HCT116 (cell line): ENCODE measurements around the gene MYLK4. TPM values are rescaled to one million over a fixed set of nuclear protein-coding genes. Genes with fewer than 3 reads are reported as not detected.

Experiments
- ATAC-seq: fragments of 200-7000 bp; cut with Tn5 transposase; 2 replicates; pipeline ENCODE4 v1.9.1; 2020; ENCODE audit warnings: mild to moderate bottlenecking, moderate library complexity
- BruUV-seq: library from RNA; stranded (reverse); fragments of 400-500 nt; replicated peaks from 2 replicates; lab custom pipeline; 2021; lab: Mats Ljungman, UMichigan
- CTCF ChIA-PET: fragments of 300-600 bp; sonication (Branson Sonifier 250); formaldehyde crosslinking; loops from one replicate; lab custom pipeline; 2021; ENCODE audit warnings: antibody characterized with exemption; lab: Charles Lee
- POLR2A ChIA-PET: fragments of 300-600, 350-600 bp; sonication (Branson Sonifier 250); formaldehyde crosslinking; loops from one replicate; lab custom pipeline; 2021; ENCODE audit warnings: antibody characterized with exemption; lab: Charles Lee
- RAD21 ChIA-PET, 2 experiments: fragments of 300-600 bp; sonication (Branson Sonifier 250); formaldehyde crosslinking; loops; one replicate each; lab custom pipeline; 2023; ENCODE audit warnings: low total read pairs in 2 of 2; ENCODE audit not compliant: uncharacterized antibody in 2 of 2, unreplicated experiment in 2 of 2, low non-redundant PET in 1 of 2; lab: Charles Lee
- DNase-seq: peaks from one replicate; pipeline ENCODE4 v3.0.0-alpha.2; 2010; ENCODE audit warnings: low read depth, low spot score
- H2AFZ ChIP-seq: fragments of 200-600 bp; shearing (Covaris generic), sonication (generic); 2 replicates; pipeline ENCODE4 v1.6.1; 2017; ENCODE audit warnings: low read depth, mixed run types, mixed read lengths, antibody characterized with exemption, low read length; ENCODE audit not compliant: poor library complexity, severe bottlenecking
- H3K27ac ChIP-seq: 2 replicates; pipeline ENCODE4 v1.5.1; 2012; ENCODE audit warnings: low read depth, low read length
- H3K27me3 ChIP-seq: fragments of 200-600 bp; sonication (generic); 2 replicates; pipeline ENCODE4 v1.6.1; 2016; ENCODE audit warnings: mixed run types, low read length, mixed read lengths; ENCODE audit not compliant: insufficient read depth
- H3K36me3 ChIP-seq, 2 experiments: fragments of 200-500 bp in 1 of 2; fragments of 200-600 bp in 1 of 2; sonication (Bioruptor generic) in 1 of 2; sonication (generic) in 1 of 2; 2 replicates each; pipeline versions ENCODE4 v1.5.1 to v1.6.1; 2014 to 2016; ENCODE audit warnings: low read length in 2 of 2, inconsistent platforms in 1 of 2, mixed read lengths in 1 of 2, mixed run types in 1 of 2; ENCODE audit not compliant: insufficient read depth in 2 of 2, control insufficient read depth in 1 of 2
- H3K4me1 ChIP-seq, 2 experiments: fragments of 200-600 bp in 1 of 2; sonication (generic) in 1 of 2; 2 replicates each; pipeline versions ENCODE4 v1.5.1 to v1.6.1; 2012 to 2017; ENCODE audit warnings: low read length in 2 of 2, inconsistent platforms in 1 of 2, mild to moderate bottlenecking in 1 of 2, mixed read lengths in 1 of 2, mixed run types in 1 of 2, moderate library complexity in 1 of 2; ENCODE audit not compliant: insufficient read depth in 2 of 2, control insufficient read depth in 1 of 2
- H3K4me2 ChIP-seq: fragments of 200-600 bp; sonication (generic); 2 replicates; pipeline ENCODE4 v1.6.1; 2017; ENCODE audit warnings: mixed run types, low read length, mixed read lengths
- H3K4me3 ChIP-seq, 2 experiments: fragments of 200-600 bp in 1 of 2; sonication (generic) in 1 of 2; replicated peaks in 1 of 2; 2 replicates each; pipeline ENCODE4 v1.5.1; 2011 to 2016; ENCODE audit warnings: low read length in 2 of 2, control low read depth in 1 of 2, low read depth in 1 of 2, mild to moderate bottlenecking in 1 of 2, mixed read lengths in 1 of 2, mixed run types in 1 of 2
- H3K79me2 ChIP-seq: fragments of 200-600 bp; sonication (generic); 2 replicates; pipeline ENCODE4 v1.6.1; 2017; ENCODE audit warnings: mild to moderate bottlenecking, mixed run types, low read length, moderate library complexity, mixed read lengths; ENCODE audit not compliant: insufficient read depth
- H3K9ac ChIP-seq: fragments of 200-600 bp; sonication (generic); 2 replicates; pipeline ENCODE4 v1.6.1; 2016; ENCODE audit warnings: low read length, mixed read lengths
- H3K9me2 ChIP-seq: fragments of 200-600 bp; sonication (generic), shearing (Covaris generic); 2 replicates; pipeline ENCODE4 v1.6.1; 2017; ENCODE audit warnings: mixed run types, mild to moderate bottlenecking, moderate library complexity; ENCODE audit not compliant: insufficient read depth
- H3K9me3 ChIP-seq, 2 experiments: fragments of 200-500 bp in 1 of 2; fragments of 200-600 bp in 1 of 2; sonication (Bioruptor generic) in 1 of 2; sonication (generic) in 1 of 2; 2 replicates each; pipeline ENCODE4 v1.6.1; 2014 to 2017; ENCODE audit warnings: low read length in 2 of 2, mixed read lengths in 2 of 2, inconsistent platforms in 1 of 2, low read depth in 1 of 2, mild to moderate bottlenecking in 1 of 2, mixed run types in 1 of 2, moderate library complexity in 1 of 2; ENCODE audit not compliant: control insufficient read depth in 1 of 2, insufficient read depth in 1 of 2
- H4K20me1 ChIP-seq: fragments of 200-600 bp; sonication (generic), shearing (Covaris generic); 2 replicates; pipeline ENCODE4 v1.6.1; 2017; ENCODE audit warnings: mixed run types, mild to moderate bottlenecking, moderate library complexity; ENCODE audit not compliant: insufficient read depth
- ELF1 ChIP-seq: IDR thresholded peaks from 2 replicates; pipeline ENCODE4 v1.6.1; 2012; ENCODE audit warnings: low read depth, borderline replicate concordance
- FOSL1 ChIP-seq: IDR thresholded peaks from 2 replicates; pipeline ENCODE4 v1.6.1; 2012; ENCODE audit warnings: low read depth
- SIN3A ChIP-seq: IDR thresholded peaks from 2 replicates; pipeline ENCODE4 v1.6.1; 2012; ENCODE audit warnings: low read depth
- YY1 ChIP-seq: IDR thresholded peaks from 2 replicates; pipeline ENCODE4 v1.6.1; 2011; ENCODE audit warnings: low read length, low read depth, moderate library complexity, mild to moderate bottlenecking; ENCODE audit not compliant: insufficient replicate concordance; ENCODE audit errors: extremely low read depth
- intact Hi-C: fragments of 100-400 bp; cut with micrococcal nuclease; formaldehyde crosslinking; loops from 2 replicates; pipeline ENCODE4 v1.10.0; 2022
- total RNA-seq: library from RNA; stranded (reverse); gene quantifications from one replicate; pipeline ENCODE4 v1.2.1, GENCODE V29; 2021; ENCODE audit not compliant: unreplicated experiment

Gene MYLK4
- total RNA-seq, 1 experiment from 2014 or later = 0.27 TPM

DNA sequence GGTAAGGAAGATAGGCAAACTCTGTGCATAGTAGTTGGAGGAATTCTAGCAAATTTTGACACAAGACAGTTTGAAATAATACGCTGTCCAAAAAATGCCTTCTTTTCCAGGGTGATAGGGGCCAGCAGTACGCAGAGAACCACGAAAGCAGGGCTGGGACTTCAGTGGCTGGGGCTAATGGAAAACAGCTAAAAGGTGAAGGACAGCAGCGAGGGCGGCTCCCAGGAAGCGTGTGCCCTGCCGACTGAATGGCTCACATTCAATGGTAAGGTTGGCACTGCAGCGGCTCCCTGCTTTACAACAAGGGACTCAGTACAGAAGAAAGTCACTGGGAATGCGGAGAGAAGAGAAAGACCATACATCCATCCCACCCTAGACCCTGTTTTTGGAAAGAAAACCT lies 131.1 kb downstream of the MYLK4 start:
- ChIA-PET RAD21 (no interaction called here), POLR2A (no interaction called here)
- H3K4me1 ChIP-seq = peaks cover 0 to 4% of the 10 kb centered on the region in 2 experiments; a peak in 1 of 4 replicates
- H3K4me3 ChIP-seq = no peak overlapping the region
- no peak for TF ChIP-seq FOSL1
- TF ChIP-seq, all 23 proteins: peak for 0
- Histone ChIP-seq H3K9ac (no peak overlapping the region), H3K79me2 (no peaks in the 10 kb centered on the region), H3K27me3 (no peaks in the 10 kb centered on the region), H3K4me2 (no peak overlapping the region), H3K9me3 (no peaks in the 10 kb centered on the region), H3K9me2 (no peaks in the 10 kb centered on the region), H4K20me1 (no peaks in the 10 kb centered on the region), H3K36me3 (no peaks in the 10 kb centered on the region), H3K27ac (no peak overlapping the region), H2AFZ (no peak overlapping the region)
- intact Hi-C loops = no loop called here
- CTCF ChIA-PET = no interaction called here
- BruUV-seq = no TSS peak
- no peak for ATAC-seq
- DNase-seq = no peak

DNA sequence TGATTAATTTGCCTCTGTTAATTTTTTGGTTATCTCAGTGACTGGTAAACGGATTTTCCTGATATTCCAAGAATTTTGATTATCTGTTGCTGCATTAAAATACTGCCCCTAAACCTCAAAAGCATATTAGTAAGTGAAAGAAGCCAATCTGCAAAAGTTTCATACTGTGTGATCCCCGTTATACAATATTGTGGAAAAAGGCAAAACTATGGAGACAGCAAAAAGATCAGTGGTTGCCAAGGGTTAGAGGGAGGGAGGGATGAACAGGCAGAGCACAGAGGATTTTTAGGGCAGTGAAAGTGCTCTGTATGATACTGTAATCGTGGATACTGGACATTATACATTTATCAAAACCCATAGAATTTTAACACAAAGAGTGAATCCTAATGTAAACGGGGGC lies 133.0 kb downstream of the MYLK4 start:
- Histone ChIP-seq H3K9me3 (no peaks in the 10 kb centered on the region), H3K9me2 (no peaks in the 10 kb centered on the region), H3K27ac (no peak overlapping the region), H3K4me2 (no peak overlapping the region), H4K20me1 (no peaks in the 10 kb centered on the region), H2AFZ (no peak overlapping the region), H3K36me3 (no peaks in the 10 kb centered on the region), H3K4me1 (peaks cover 0 to 4% of the 10 kb centered on the region in 2 experiments; a peak in 1 of 4 replicates), H3K27me3 (no peaks in the 10 kb centered on the region), H3K9ac (no peak overlapping the region), H3K79me2 (no peaks in the 10 kb centered on the region), H3K4me3 (no peak overlapping the region)
- TF ChIP-seq ELF1 (no peak), SIN3A (no peak)
- ChIA-PET RAD21 (no interaction called here), POLR2A (no interaction called here), CTCF (no interaction called here)
- intact Hi-C loops = no loop called here
- DNase-seq = no peak
- BruUV-seq = no TSS peak
- no peak for ATAC-seq

DNA sequence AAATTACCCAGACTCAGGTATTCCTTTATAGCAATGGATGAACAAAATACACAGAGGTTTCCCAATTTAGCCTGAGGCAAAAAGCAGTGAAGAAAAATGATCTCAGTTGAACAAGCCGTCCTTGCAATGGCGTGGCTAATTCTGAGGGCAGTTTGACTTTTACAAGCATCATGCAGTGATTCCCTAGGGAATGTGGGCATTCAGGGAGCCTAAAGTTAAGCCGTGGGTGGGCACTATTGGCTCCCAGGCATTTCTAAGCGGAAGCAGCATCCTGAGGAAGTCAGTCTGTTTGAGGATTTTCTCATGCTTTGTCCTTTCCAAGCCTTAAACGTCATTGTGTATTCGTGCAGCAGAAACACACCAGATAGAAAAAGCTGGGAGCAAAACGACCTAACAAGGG lies 133.9 kb downstream of the MYLK4 start:
- ChIA-PET POLR2A (no interaction called here), CTCF (no interaction called here), RAD21 (no interaction called here)
- Histone ChIP-seq H3K4me2 (no peak overlapping the region), H3K9ac (no peak overlapping the region), H4K20me1 (no peaks in the 10 kb centered on the region), H2AFZ (no peak overlapping the region), H3K27ac (no peak overlapping the region), H3K4me3 (no peak overlapping the region), H3K36me3 (no peaks in the 10 kb centered on the region), H3K9me3 (no peaks in the 10 kb centered on the region), H3K9me2 (no peaks in the 10 kb centered on the region), H3K4me1 (peaks cover 0 to 4% of the 10 kb centered on the region in 2 experiments; a peak in 1 of 4 replicates), H3K79me2 (no peaks in the 10 kb centered on the region), H3K27me3 (no peaks in the 10 kb centered on the region)
- DNase-seq (no peak), ATAC-seq (no peak)
- intact Hi-C loops = no loop called here
- TF ChIP-seq YY1 = no peak
- no TSS peak for BruUV-seq
